ENCODE results near the gene LPP. TPM values are rescaled to one million over a fixed set of nuclear protein-coding genes. Genes with fewer than 3 reads are reported as not detected.

Gene LPP
- total RNA-seq, 1 donor: 196 TPM

DNA sequence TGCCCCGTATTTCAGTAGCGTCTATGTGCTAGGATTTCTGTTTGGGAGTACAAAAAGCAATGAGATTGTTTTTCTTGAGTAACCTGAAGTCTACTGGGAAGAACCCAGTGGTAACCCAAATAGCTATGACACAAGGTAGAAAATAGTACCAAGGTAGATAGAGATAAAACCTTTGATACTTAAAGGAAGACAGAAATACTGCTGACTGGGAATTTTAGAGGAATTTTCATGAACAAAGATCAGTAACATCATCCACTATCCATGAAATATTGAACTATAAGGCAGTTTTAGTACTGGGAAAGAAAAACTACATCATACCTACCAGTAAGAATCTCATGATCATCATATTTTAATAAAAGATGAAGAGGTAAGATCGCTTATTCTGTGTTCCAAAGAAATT, 489.8 kb downstream of the LPP start:
- DNase-seq (ENCODE audit: low read depth): no peak
- no peak overlapping the region for H3K4me3 ChIP-seq (ENCODE audit: low read depth, low read length)
- TF ChIP-seq, protein P1, sequence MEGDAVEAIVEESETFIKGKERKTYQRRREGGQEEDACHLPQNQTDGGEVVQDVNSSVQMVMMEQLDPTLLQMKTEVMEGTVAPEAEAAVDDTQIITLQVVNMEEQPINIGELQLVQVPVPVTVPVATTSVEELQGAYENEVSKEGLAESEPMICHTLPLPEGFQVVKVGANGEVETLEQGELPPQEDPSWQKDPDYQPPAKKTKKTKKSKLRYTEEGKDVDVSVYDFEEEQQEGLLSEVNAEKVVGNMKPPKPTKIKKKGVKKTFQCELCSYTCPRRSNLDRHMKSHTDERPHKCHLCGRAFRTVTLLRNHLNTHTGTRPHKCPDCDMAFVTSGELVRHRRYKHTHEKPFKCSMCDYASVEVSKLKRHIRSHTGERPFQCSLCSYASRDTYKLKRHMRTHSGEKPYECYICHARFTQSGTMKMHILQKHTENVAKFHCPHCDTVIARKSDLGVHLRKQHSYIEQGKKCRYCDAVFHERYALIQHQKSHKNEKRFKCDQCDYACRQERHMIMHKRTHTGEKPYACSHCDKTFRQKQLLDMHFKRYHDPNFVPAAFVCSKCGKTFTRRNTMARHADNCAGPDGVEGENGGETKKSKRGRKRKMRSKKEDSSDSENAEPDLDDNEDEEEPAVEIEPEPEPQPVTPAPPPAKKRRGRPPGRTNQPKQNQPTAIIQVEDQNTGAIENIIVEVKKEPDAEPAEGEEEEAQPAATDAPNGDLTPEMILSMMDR (IDR thresholded peaks at IDR 0.05; ENCODE audit: insufficient read depth, low read depth, low read length): no peak

DNA sequence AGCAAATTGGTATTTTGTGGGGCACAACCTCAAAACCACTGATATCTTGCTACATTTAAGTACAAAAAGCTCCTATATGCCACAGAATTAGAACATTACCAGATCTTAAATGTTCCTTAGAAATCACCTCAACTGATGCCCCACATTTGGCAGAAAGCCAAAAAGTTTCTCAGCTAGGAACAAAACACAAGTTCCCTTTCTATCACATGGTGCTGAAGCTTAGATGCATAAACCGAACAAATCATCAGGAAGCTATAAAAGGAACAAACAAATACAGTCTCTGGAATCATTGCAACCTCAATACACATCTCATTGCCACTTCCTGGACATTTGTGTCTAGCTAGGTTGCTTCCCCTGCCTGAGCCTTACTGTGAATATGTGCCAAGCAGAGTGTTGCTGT, 492.6 kb downstream of the LPP start:
- DNase-seq (ENCODE audit: low read depth): no peak
- H3K4me3 ChIP-seq (ENCODE audit: low read depth, low read length): no peak overlapping the region
- TF ChIP-seq, protein P1 (IDR thresholded peaks at IDR 0.05; ENCODE audit: insufficient read depth, low read depth, low read length): no peak

DNA sequence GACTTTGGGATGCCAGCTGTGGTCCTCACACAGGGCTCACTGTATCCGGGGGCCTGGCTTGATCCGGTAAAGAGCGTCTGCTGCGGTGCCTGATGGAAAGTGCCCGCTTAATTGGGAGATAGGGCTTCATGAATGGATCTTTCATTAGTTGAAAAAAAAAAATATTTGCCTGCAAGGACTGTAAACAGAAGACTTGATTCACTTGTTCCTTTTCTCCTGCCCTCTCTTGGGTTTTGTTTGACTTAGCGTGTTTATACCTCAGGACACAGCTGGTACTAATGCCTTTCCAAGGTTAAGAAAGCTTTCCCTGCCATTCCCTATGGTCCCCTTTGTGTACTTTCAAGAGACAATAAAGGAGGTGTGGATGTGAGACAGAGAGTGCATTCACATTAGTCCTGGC, 493.3 kb downstream of the LPP start:
- DNase-seq (ENCODE audit: low read depth): no peak
- TF ChIP-seq, protein P1 (IDR thresholded peaks at IDR 0.05; ENCODE audit: insufficient read depth, low read depth, low read length): no peak
- no peak overlapping the region for H3K4me3 ChIP-seq (ENCODE audit: low read depth, low read length)

DNA sequence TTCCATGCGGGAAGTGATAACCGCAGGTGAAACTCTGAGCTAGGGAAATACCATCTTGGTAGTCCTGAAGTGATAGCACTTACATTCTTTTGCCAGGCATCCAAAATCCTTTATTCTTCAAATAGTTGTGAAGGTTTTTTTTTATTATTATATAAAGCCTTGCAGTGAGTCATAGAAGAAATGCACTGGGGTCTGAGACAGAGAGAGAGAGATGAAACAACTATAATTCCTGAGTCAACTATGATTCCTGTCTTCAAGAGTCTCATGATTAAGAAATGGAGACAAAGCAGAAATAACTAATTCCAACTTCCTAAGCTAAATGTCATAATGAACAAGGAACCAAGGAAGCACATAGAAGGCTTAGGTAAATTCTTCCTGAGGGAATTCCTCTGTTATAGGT, 495.6 kb downstream of the LPP start:
- no peak overlapping the region for H3K4me3 ChIP-seq (ENCODE audit: low read depth, low read length)
- no peak for DNase-seq (ENCODE audit: low read depth)
- TF ChIP-seq, protein P1 (IDR thresholded peaks at IDR 0.05; ENCODE audit: insufficient read depth, low read depth, low read length): no peak

DNA sequence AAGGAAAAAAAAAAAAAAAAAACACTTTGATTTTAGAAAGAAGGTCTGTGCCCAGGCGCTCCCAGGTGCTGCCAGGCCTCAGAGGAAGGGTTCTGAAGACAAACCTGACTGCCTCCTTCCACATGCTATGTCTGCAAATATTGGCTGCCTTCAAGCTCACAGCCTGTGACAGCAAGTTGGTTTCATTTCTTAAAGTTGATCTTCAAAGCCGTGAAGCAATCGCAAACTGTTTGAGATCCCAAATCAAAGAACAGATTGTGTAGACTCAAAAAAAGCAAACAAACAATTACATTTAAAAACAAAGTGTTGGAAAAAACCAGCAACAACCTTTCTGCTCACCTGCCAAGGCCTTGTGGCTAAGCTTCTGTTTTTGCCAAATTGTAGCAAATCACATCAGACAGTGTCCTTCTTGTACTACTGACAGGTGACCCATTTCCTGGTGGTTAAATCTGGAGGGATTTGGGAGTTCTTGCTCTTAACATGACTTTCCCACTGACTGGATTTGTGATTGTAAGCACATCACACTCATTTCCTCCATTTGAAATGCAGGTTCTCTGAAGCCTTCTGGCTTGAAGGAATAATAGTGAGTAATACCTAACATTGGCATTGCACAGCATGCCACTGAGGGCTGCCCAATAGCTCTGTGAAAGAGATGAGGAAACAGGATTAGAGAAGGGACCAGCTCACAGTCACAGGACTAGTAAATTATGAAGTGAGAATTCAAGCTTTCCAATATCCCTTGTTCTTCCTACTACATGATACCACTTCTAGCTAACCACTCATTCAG, 502.4 kb downstream of the LPP start:
- DNase-seq (ENCODE audit: low read depth): no peak
- TF ChIP-seq, protein P1 (IDR thresholded peaks at IDR 0.05; ENCODE audit: insufficient read depth, low read depth, low read length): no peak
- no peak overlapping the region for H3K4me3 ChIP-seq (ENCODE audit: low read depth, low read length)

DNA sequence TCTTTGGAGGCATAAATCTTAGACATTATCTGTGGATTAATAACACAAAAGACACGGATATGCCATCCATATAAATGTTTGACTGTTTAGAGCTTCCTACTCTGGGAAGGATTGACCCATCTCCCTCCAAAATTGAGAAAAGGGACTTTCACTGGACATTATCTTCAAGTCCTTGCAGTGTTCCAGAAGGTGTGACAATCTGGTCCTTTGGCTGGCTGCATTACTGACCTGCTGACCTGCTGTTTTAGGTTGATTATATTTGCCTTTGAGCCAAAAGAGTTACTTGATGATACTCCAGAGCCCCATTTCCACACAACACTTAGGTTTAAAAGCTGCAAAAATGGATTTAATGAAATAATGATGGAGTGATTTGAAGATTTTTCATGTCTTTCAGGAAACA, 504.6 kb downstream of the LPP start:
- no peak for DNase-seq (ENCODE audit: low read depth)
- TF ChIP-seq, protein P1 (IDR thresholded peaks at IDR 0.05; ENCODE audit: insufficient read depth, low read depth, low read length): no peak
- no peak overlapping the region for H3K4me3 ChIP-seq (ENCODE audit: low read depth, low read length)
